Camera-type eye (tissue), 1 donor: ENCODE measurements around the gene DENND1A. TPM values are rescaled to one million over a fixed set of nuclear protein-coding genes. Genes with fewer than 3 reads are reported as not detected.

ENCODE experiments used
- total RNA-seq: library from RNA; depleted of rRNA; stranded (reverse); fragments of >200 nt; gene quantifications from one replicate; pipeline ENCODE4 v1.2.3, GENCODE V29; 2014

Gene DENND1A, protein sequence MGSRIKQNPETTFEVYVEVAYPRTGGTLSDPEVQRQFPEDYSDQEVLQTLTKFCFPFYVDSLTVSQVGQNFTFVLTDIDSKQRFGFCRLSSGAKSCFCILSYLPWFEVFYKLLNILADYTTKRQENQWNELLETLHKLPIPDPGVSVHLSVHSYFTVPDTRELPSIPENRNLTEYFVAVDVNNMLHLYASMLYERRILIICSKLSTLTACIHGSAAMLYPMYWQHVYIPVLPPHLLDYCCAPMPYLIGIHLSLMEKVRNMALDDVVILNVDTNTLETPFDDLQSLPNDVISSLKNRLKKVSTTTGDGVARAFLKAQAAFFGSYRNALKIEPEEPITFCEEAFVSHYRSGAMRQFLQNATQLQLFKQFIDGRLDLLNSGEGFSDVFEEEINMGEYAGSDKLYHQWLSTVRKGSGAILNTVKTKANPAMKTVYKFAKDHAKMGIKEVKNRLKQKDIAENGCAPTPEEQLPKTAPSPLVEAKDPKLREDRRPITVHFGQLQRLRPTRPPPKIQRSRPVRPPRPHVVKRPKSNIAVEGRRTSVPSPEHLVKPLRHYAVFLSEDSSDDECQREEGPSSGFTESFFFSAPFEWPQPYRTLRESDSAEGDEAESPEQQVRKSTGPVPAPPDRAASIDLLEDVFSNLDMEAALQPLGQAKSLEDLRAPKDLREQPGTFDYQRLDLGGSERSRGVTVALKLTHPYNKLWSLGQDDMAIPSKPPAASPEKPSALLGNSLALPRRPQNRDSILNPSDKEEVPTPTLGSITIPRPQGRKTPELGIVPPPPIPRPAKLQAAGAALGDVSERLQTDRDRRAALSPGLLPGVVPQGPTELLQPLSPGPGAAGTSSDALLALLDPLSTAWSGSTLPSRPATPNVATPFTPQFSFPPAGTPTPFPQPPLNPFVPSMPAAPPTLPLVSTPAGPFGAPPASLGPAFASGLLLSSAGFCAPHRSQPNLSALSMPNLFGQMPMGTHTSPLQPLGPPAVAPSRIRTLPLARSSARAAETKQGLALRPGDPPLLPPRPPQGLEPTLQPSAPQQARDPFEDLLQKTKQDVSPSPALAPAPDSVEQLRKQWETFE
- total RNA-seq = 42.5 TPM

DNA sequence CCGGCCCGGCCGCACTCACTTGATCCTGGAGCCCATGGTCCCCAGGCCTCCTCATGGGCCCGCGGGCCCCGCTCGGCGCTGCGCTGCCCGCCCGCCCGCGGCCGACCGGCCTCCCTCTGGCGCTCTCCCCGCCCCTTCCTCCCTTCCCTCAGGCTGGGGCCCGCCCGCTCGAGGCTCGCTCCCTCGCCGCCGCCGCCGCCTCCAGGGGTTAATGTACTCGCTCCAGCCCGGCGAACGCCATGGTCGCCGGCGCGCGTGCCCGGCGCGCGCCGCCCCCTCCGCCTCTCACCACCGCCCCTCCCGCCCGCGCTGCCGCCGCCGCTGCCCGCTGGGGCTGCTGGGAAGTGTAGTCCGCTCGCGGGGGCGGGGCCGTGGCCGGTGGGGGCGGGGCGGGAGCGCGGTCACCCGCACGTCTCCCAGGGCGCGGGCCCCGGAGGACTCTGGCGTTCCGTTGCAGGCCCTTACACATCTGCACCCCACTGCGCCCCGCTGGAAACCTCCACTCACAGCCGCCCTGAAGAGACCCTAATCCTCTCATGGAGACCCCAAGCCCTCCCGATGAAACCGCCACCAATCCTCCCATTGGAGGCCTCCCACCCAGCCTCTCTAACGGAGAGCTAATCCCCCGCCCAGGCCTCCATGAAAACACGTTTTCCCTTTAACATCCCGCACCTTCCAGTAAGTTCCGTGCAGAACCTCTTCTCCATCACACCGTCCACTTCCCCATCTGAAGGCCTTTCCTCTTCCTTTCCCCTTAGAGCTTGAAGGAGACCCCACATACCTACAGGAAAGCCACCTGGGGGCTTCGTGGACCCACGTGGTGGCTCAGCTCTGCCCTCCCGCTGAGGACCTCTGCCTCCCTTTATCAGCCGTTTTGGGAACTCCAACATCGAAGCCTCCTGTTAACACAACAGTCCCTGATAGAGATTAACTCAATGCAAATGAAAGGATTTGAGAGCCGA is at the start of gene DENND1A:
TSS of gene DENND1A (minus strand) at position 257 of the 962 bp plus-strand sequence. CDS start at position 36, 221 bp downstream.

DNA sequence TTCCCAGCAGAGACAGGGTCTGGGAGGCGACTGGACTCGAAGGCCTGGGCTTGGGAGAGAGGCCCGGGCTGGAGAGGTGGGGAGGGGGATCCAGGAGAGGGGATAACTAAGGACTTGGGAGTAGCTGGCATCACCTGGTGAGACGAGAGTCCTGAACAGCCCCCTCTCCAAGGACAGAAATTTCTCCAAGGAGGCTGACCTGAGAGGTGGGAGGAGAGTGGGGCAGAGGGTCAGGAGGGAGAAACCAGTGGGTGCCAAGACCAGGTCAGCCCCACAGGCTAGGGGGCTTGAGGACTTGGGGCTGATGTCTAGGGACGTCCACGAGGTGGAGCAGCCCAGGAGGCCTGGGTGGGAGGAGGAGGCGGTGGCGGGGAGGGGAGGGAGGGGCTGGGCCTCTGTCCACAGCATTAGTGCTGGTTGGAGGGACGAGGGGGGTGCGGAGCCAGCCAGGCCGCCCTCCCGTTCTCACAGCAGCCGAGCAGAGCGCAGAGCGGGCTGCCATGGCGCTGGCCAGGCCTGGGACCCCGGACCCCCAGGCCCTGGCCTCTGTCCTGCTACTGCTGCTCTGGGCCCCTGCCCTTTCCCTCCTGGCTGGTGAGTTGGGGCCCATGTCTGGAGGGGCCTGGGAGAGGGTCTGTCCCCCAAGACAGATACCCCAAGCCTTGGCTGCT is 574.0 kb downstream of the DENND1A start, which contains the start of gene CRB2:
TSS of gene CRB2 (plus strand) at position 437 of the 671 bp plus-strand sequence. CDS start at position 501, 64 bp downstream.

Other genes with a start within 250 kb of the DENND1A start
- gene LHX2, start 81.6 kb upstream of the DENND1A start, total RNA-seq = 47.3 TPM